A204.1 (cell line): Measurements from ENCODE around the gene RETNLB.

Experiments used
- FAIRE-seq: peaks from 2 replicates; lab custom pipeline; 2012; peaks lifted over from hg19 to GRCh38; lab: Jason Lieb, UNC

The RETNLB gene, protein sequence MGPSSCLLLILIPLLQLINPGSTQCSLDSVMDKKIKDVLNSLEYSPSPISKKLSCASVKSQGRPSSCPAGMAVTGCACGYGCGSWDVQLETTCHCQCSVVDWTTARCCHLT

GRCh38 chr3:108757404-108757982 lies at the start of gene RETNLB:
Gene RETNLB, minus strand, starts transcription at chr3:108757410. Its CDS starts 225 bp downstream, at chr3:108757185.
- no peak for FAIRE-seq

DNA sequence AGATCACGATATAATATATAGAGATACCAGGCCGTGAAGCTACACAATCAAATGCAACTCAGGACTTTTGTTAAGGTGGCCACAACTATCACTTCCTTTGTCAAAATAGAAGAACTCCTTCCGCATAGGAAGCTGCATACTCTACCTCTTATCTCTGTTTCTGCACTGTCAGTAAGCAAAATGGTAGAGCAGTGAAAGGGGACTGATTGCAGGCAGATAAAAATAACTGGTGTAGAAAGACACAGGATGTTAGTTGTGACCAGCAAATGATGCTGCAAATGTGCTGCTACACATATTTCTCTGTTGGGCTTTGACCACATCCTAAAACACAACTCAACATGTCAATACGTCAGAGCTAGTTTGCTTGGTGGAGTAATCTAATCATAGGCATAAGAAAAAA lies 49.1 kb upstream of the RETNLB start:
- FAIRE-seq = no peak

- FAIRE-seq = no peak
These were observed 47.8 kb upstream of the RETNLB start for GRCh38 chr3:108804966-108805365.

DNA sequence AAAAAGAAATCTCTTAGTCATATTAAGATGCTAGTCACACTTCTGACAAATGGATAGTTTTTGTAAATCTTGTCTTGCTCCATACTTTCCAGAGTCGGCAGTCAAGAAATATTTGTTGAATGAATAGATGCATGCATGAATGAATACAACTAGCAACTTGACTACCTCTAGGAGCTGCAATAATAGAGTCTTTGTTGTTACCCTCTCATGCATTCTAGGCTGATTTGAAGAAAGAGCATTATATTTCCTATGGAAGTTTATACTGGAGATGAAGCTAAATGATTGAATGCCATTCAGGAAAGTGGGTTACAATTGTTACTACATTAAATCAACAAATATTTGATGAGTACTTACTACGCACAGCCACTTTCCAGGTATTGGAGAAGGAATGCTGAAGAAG lies 47.2 kb upstream of the RETNLB start:
- FAIRE-seq = no peak

GRCh38 chr3:108791473-108791872 lies 34.3 kb upstream of the RETNLB start:
- no peak for FAIRE-seq

DNA sequence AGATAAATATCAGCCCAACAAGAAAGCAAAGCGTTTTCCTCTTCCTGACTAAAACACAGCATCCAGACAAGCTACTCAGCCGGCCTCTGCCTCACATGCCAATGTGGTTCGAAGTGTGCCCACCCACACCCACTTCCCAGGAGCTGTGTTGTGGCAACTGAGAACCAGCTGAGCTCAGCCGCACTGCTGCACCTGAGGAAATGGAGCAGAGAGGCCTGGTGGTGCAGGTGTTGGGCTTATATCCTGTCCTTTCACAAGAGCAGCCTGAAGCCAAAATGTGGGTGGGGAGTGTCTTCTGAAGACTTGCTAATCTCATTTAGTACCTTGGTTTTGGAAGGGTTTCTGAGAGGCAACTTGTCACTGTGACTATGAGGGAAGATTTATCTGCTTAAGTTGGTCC lies 23.0 kb upstream of the RETNLB start:
- no peak for FAIRE-seq

GRCh38 chr3:108779496-108779895 lies 22.3 kb upstream of the RETNLB start:
- no peak for FAIRE-seq

- no peak for FAIRE-seq
These were observed 18.4 kb upstream of the RETNLB start for GRCh38 chr3:108775649-108776048.

DNA sequence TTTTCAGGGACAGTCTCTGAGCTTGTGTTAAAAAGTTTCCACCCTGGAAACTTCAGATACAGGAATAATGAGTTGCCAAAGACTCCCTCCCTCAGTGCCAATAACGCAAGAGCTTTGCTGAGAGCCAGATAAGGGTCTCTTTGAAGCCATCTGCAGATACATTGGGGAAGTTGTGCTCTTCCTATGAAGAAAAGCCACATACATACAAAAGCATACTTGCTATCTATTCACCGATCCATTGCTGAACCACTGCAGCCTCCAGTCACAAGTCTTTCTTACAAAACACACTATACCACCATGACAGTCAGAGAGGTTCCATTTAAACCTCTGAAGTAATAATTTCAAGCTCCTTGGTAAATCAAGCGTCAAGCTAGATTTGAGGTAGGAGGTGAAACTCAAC lies 10.0 kb upstream of the RETNLB start:
- no peak for FAIRE-seq

DNA sequence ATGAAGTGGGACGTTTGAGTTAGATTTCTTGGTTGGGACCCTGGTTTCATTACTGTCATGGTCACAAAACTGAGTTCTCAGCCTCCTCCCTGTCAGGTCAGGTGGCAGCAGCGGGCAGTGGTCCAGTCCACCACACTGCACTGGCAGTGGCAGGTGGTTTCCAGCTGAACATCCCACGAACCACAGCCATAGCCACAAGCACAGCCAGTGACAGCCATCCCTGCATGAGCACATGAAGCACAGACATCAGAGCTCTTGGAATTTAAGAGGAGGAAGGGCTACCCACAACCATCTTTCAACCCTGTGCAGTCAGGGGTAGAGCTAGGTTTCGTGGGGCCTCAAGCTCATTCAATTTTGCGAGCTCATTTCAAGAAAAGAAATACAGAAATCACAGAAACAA lies 1.5 kb downstream of the RETNLB start:
- FAIRE-seq = no peak

DNA sequence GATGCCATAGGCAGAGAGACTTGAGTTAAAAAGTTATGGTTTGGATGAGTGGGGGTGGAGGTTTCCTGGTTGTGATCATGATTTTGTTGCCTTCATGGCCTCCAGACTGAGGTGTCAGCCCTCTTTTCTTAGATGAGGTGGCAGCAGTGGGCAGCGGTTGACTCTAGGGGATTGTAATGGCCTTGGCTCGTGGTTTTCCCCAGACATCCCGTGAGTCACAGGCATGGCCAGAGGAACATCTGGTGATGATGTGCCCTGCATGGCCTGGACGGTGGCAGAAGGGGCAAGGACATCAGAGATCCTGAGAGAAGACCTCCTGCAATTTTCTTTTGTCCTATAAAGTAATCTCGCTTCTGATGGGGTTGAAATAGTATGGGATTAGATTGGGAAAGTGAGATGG lies 12.4 kb downstream of the RETNLB start:
- FAIRE-seq = no peak

GRCh38 chr3:108742929-108743328 lies 14.3 kb downstream of the RETNLB start:
- no peak for FAIRE-seq

DNA sequence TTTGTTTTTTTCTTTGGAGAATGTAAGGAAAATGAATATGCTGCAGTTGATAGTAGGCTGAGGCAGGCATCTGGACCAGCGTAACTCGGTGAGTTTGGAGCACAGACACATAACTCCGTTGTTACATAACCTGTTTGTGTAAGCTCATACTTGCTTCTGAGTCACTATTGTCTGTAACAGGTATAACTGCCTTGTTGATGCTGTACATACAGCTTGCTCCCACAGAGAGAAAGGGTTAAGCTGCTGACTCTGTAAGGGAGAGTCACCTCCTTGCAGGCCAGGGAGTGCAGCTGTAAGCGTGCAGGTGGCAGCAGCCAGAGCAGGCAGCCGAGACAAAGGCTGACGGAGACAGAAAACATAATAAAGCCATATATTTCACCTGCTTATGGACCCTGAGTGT lies 20.4 kb downstream of the RETNLB start:
- FAIRE-seq = no peak

DNA sequence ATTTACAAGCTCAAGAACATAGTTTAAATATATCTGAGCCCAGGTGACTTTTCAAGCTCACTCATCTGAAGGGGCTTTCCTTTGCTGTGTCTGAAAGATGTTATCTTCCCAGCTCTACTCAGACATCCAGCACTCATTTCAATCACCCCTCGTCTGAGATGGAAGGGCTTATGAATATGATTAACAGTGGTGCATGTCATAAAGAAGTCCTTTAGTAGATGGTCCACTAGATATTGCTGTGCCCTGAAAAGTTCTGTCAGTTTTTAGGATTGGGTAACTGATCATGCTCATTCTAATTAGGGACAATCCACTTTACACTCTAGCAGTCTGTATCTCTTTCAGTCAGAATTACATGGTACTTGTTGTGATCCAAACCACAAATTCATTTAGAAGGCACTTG lies 28.3 kb downstream of the RETNLB start:
- FAIRE-seq = no peak

DNA sequence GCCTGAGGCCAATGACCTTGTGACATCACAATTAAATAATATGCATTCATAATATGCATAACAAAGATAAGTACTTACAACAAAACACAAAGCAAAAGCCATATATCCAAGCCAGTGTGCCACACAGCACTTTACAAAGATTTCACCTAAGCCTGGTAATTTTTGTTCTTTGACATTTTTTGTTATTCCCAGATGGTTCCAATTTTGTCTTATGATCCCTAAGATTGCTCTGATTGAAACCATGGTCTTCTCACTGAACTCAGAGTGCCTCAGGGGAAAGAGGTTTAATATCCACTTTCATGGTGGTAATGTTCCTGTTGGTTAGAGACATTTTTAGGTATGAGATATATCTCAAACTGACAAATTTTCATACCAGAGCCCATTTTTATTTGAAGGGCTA lies 29.1 kb downstream of the RETNLB start:
- FAIRE-seq = no peak

DNA sequence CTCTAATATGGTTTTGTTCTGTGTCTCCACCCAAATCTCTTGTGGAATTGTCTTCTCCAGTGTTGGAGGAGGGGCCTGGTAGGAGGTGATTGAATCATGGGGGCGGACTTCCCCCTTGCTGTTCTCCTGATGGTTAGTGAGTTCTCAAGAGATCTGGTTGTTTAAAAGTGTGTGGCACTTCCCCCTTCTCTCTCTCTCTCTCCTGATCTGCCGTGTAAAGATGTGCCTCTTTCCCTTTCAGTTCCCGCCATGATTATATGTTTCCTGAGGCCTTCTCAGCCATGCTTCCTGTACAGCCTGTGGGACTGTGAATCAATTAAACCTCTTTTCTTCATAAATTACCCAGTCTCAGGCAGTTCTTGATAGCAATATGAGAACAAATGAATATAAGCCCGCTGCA lies 33.1 kb downstream of the RETNLB start:
- FAIRE-seq = no peak

- FAIRE-seq = no peak
These were observed 34.5 kb downstream of the RETNLB start for GRCh38 chr3:108722724-108723123.

DNA sequence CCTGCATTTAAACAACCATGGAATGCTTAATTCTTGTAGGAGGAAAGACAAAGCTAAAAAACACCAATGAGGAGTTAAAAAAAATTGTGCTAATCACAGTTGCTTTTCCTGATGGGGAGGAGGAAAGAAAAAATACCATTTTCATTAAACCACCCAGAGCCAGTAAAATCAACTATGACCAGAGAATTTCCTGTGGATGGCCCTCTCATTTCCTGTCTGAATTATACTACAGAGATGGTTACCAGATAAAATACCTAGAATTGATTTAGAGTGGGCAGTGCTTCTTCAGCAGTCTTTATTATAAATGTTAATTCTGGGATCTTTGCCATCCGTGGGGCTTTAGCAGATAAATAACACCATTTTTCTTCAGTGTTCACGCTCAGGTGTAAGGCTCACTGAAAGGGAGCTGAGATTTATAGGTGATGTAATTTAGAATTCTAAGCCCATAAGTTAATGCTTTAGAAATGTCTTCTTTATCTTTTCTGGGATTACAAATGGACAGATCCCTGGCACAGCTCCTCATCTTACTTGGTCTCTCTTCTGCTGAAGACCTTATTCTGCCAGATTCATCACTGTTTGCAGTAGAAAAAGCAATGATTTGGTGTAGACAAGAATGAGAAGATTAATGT lies 37.9 kb downstream of the RETNLB start:
- FAIRE-seq = no peak

GRCh38 chr3:108718454-108718853 lies 38.8 kb downstream of the RETNLB start:
- no peak for FAIRE-seq

- no peak for FAIRE-seq
These were observed 43.4 kb downstream of the RETNLB start for GRCh38 chr3:108713816-108714215.

GRCh38 chr3:108713009-108713516 lies 44.1 kb downstream of the RETNLB start:
- no peak for FAIRE-seq
